Sigmoid colon (tissue), 7 donors: ENCODE data around the gene ALDH4A1. TPM values are rescaled to one million over a fixed set of nuclear protein-coding genes. Genes with fewer than 3 reads are reported as not detected.

ENCODE experiments used
- DNase-seq: peaks from one replicate; pipeline ENCODE4 v3.0.0-alpha.2; 2019
- H3K27ac ChIP-seq, 4 donors: fragments of 200-600 bp; sonication (generic); one replicate each; pipeline ENCODE4 v1.5.1; 2016 to 2019; ENCODE audit warnings: mild to moderate bottlenecking in 1 of 4
- H3K27me3 ChIP-seq, 3 donors: fragments of 200-600 bp; sonication (generic); one replicate each; pipeline ENCODE4 v1.5.1; 2019; ENCODE audit warnings: mild to moderate bottlenecking in 1 of 3
- H3K36me3 ChIP-seq, 4 donors: fragments of 200-600 bp; sonication (generic); one replicate each; pipeline ENCODE4 v1.5.1; 2016 to 2019
- H3K4me1 ChIP-seq, 4 donors: fragments of 200-600 bp; sonication (generic); one replicate each; pipeline ENCODE4 v1.5.1; 2017 to 2019
- H3K4me3 ChIP-seq, 4 donors: fragments of 200-600 bp; sonication (generic); one replicate each; pipeline ENCODE4 v1.5.1; 2017 to 2019; ENCODE audit warnings: mild to moderate bottlenecking in 2 of 4, moderate library complexity in 1 of 4
- H3K9me3 ChIP-seq, 4 donors: fragments of 200-600 bp in 3 of 4; sonication (generic) in 3 of 4; one replicate each; pipeline versions ENCODE4 v1.5.1 to v1.6.1; 2013 to 2019
- CTCF ChIP-seq, 4 experiments: fragments of 450-650 bp in 3 of 4; fragments of 200-600 bp in 1 of 4; IDR thresholded peaks; one replicate each; pipeline ENCODE4 v1.5.1; 2016 to 2019; ENCODE audit warnings: antibody characterized with exemption in 4 of 4, mild to moderate bottlenecking in 3 of 4, moderate library complexity in 2 of 4
- EP300 ChIP-seq, 4 donors: sonication (generic); formaldehyde crosslinking; IDR thresholded peaks; one replicate each; pipeline ENCODE4 v1.6.1; 2017; ENCODE audit warnings: antibody characterized with exemption in 4 of 4
- POLR2A ChIP-seq, 2 donors: fragments of 450-650 bp; IDR thresholded peaks; one replicate each; pipeline ENCODE4 v1.6.1; 2016; ENCODE audit warnings: antibody characterized with exemption in 2 of 2, mild to moderate bottlenecking in 2 of 2, moderate library complexity in 2 of 2
- POLR2AphosphoS5 ChIP-seq, 4 donors: sonication (generic); formaldehyde crosslinking; IDR thresholded peaks; one replicate each; pipeline ENCODE4 v1.6.1; 2017; ENCODE audit warnings: antibody characterized with exemption in 4 of 4
- WGBS, 2 donors: extraction: QIAGEN DNeasy Blood & Tissue Kit; methylation state at CpG; one replicate each; pipeline ENCODE4 v1.1.7; 2013; 5-methylcytosine and 5-hydroxymethylcytosine counted together
- intact Hi-C: fragments of 100-400 bp; cut with DNase I; formaldehyde crosslinking; loops from one replicate; pipeline ENCODE4 v1.15.1; 2023
- polyA plus RNA-seq, 3 donors: library from polyadenylated mRNA; stranded (reverse); fragments of 200-250 nt; gene quantifications; one replicate each; pipeline ENCODE4 v1.2.3, GENCODE V29; 2013
- small RNA-seq, 3 donors: library from RNA; depleted of rRNA; stranded (forward); fragments of <200 nt; gene quantifications; one replicate each; pipeline ENCODE3, GENCODE V24; 2016
- total RNA-seq, 4 donors: library from RNA; depleted of rRNA; stranded (reverse); fragments of >200 nt; gene quantifications; one replicate each; pipeline ENCODE4 v1.1.0, GENCODE V29; 2016
- donor health status: healthy with polysubstance abuse.
- donor health status: Bipolar disorder and iron deficiency.
- donor health status: healthy.

Gene ALDH4A1
- total and polyA plus RNA-seq, 7 donors, result 2.4 to 12.8 (median 7.2) TPM

- TF ChIP-seq POLR2A (IDR thresholded peaks at IDR 0.05) (no peak), CTCF (IDR thresholded peaks at IDR 0.05) (no peak), POLR2AphosphoS5 (IDR thresholded peaks at IDR 0.05) (no peak), EP300 (IDR thresholded peaks at IDR 0.05) (no peak)
- Histone ChIP-seq H3K27me3 (peaks cover 0 to 13% (median 4%) of the 10 kb centered on the region in 3 donors), H3K27ac (no peak overlapping the region), H3K36me3 (no peaks in the 10 kb centered on the region), H3K4me1 (no peaks in the 10 kb centered on the region), H3K4me3 (no peak overlapping the region), H3K9me3 (no peaks in the 10 kb centered on the region)
- no peak for DNase-seq
- 59 to 73% methylated on average over 12 of the region's 12 CpGs for WGBS, 2 donors
- intact Hi-C loops, result no loop called here
These were observed 71.8 kb downstream of the ALDH4A1 start for GRCh38 chr1:18830596-18830995.

- Histone ChIP-seq H3K27me3 (peaks cover 0 to 3% (median 0%) of the 10 kb centered on the region in 3 donors), H3K4me3 (no peak overlapping the region), H3K27ac (no peak overlapping the region), H3K9me3 (no peaks in the 10 kb centered on the region), H3K4me1 (no peaks in the 10 kb centered on the region), H3K36me3 (no peaks in the 10 kb centered on the region)
- 85 to 91% methylated on average over 1 of the region's 1 CpG for WGBS, 2 donors
- DNase-seq, result no peak
- TF ChIP-seq POLR2AphosphoS5 (IDR thresholded peaks at IDR 0.05) (no peak), POLR2A (IDR thresholded peaks at IDR 0.05) (no peak), CTCF (IDR thresholded peaks at IDR 0.05) (no peak), EP300 (IDR thresholded peaks at IDR 0.05) (no peak)
- intact Hi-C loops, result no loop called here
These were observed 72.7 kb downstream of the ALDH4A1 start for GRCh38 chr1:18829671-18830070.

GRCh38 chr1:18828224-18828623 lies 74.1 kb downstream of the ALDH4A1 start:
- no peak for DNase-seq
- Histone ChIP-seq H3K36me3 (no peaks in the 10 kb centered on the region), H3K27ac (no peak overlapping the region), H3K27me3 (no peaks in the 10 kb centered on the region), H3K4me1 (no peaks in the 10 kb centered on the region), H3K9me3 (no peaks in the 10 kb centered on the region), H3K4me3 (no peak overlapping the region)
- intact Hi-C loops, result no loop called here
- WGBS, 2 donors, result 36 to 50% methylated on average over 2 of the region's 2 CpGs
- no peak for TF ChIP-seq POLR2AphosphoS5 (IDR thresholded peaks at IDR 0.05)
- TF ChIP-seq POLR2A (IDR thresholded peaks at IDR 0.05), result no peak
- TF ChIP-seq CTCF (IDR thresholded peaks at IDR 0.05), result no peak
- TF ChIP-seq EP300 (IDR thresholded peaks at IDR 0.05), result no peak

GRCh38 chr1:18823438-18823837 lies 78.9 kb downstream of the ALDH4A1 start:
- DNase-seq, result no peak
- intact Hi-C loops, result no loop called here
- Histone ChIP-seq H3K4me3 (no peak overlapping the region), H3K27me3 (peaks cover 4 to 30% (median 20%) of the 10 kb centered on the region in 3 donors), H3K27ac (no peak overlapping the region), H3K36me3 (no peaks in the 10 kb centered on the region), H3K4me1 (peaks cover 0 to 5% (median 0%) of the 10 kb centered on the region in 4 donors), H3K9me3 (no peaks in the 10 kb centered on the region)
- TF ChIP-seq EP300 (IDR thresholded peaks at IDR 0.05) (no peak), CTCF (IDR thresholded peaks at IDR 0.05) (no peak), POLR2A (IDR thresholded peaks at IDR 0.05) (no peak), POLR2AphosphoS5 (IDR thresholded peaks at IDR 0.05) (no peak)
- 91% methylated on average over 6 of the region's 6 CpGs for WGBS, 2 donors

Small RNAs within 50 kb of the gene (small RNA-seq; reads per million reads assigned to genes)
- 0 reads per million in 3 donors for gene MIR1290
- 0 reads per million in 3 donors for gene MIR4695

Other genes starting within 250 kb of the ALDH4A1 start
- not detected for gene TAS1R2, start 42.9 kb downstream of the ALDH4A1 start, total RNA-seq
- not detected for gene TAS1R2, start 42.9 kb downstream of the ALDH4A1 start, polyA plus RNA-seq
- gene IFFO2, start 54.1 kb upstream of the ALDH4A1 start, total RNA-seq, result 10 to 100 TPM in 2 of 4 donors, 1 to 10 TPM in 2; 7.5 to 35.0 (median 13.8) TPM
- gene IFFO2, start 54.1 kb upstream of the ALDH4A1 start, polyA plus RNA-seq, result 1 to 10 TPM; 1.2 to 8.6 (median 7.2) TPM